Measurements from ENCODE around the gene SCTR.

SCTR gene

DNA sequence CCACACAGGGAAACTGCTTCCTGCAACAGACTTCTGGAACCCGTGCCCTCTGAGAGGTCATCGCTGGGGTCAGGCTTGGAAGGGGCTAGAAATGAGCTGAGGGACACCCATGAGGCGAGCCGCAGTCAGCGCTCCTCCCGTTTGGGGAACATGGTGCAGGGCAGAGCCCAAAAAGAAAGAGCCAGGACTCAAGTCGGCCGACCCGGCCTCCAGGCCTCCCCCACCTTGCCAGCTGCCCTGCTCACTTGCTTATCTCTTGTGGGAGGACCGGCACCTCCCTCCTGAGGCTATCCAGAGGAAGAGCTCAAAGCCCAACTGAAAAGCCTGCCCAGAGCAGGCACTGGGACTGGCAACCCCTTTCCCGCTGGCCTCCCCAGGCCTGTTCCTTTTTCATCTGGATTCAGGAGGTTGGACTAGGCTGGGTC lies 43.6 kb downstream of the SCTR start:
- DNase-seq (ENCODE audit: low read depth): no peak
- H3K4me3 ChIP-seq (ENCODE audit: low read depth, low read length): no peak overlapping the region
- TF ChIP-seq, protein P1, sequence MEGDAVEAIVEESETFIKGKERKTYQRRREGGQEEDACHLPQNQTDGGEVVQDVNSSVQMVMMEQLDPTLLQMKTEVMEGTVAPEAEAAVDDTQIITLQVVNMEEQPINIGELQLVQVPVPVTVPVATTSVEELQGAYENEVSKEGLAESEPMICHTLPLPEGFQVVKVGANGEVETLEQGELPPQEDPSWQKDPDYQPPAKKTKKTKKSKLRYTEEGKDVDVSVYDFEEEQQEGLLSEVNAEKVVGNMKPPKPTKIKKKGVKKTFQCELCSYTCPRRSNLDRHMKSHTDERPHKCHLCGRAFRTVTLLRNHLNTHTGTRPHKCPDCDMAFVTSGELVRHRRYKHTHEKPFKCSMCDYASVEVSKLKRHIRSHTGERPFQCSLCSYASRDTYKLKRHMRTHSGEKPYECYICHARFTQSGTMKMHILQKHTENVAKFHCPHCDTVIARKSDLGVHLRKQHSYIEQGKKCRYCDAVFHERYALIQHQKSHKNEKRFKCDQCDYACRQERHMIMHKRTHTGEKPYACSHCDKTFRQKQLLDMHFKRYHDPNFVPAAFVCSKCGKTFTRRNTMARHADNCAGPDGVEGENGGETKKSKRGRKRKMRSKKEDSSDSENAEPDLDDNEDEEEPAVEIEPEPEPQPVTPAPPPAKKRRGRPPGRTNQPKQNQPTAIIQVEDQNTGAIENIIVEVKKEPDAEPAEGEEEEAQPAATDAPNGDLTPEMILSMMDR (conservative IDR thresholded peaks at IDR 0.05; ENCODE audit: low read depth, low read length): no peak

DNA sequence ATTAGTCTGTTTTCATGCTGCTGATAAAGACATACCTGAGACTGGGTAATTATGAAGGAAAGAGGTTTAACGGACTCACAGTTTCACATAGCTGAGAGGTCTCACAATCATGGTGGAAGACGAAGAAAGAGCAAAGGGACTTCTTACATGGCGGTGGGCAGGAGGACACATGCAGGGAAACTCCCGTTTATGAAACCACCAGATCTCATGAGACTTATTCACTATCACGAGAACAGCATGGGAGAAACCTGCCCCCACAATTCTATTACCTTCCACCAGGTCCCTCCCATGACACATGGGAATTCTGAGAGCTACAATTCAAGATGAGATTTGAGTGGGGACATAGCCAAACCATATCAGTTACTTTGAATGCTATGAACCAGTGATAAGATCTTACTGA lies 44.1 kb downstream of the SCTR start:
- no peak overlapping the region for H3K4me3 ChIP-seq (ENCODE audit: low read depth, low read length)
- TF ChIP-seq, protein P1 (conservative IDR thresholded peaks at IDR 0.05; ENCODE audit: low read depth, low read length): no peak
- DNase-seq (ENCODE audit: low read depth): no peak

DNA sequence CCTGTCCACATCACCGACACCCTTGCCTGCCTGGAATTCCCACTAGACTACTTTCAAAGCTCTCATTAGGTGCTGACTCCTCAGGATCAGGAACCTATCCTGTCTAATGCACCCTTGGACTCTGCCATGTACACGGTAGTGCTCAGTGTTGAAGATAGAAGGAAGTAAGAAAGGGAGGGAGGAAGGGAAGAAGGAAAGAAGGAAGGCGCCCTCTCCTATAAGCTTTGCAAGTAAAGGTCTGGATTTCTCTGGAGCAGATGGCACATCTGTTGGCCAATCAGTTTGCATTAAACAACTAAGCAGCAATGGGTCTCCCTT lies 45.3 kb downstream of the SCTR start:
- H3K4me3 ChIP-seq (ENCODE audit: low read depth, low read length): no peak overlapping the region
- no peak for DNase-seq (ENCODE audit: low read depth)
- TF ChIP-seq, protein P1 (conservative IDR thresholded peaks at IDR 0.05; ENCODE audit: low read depth, low read length): no peak

DNA sequence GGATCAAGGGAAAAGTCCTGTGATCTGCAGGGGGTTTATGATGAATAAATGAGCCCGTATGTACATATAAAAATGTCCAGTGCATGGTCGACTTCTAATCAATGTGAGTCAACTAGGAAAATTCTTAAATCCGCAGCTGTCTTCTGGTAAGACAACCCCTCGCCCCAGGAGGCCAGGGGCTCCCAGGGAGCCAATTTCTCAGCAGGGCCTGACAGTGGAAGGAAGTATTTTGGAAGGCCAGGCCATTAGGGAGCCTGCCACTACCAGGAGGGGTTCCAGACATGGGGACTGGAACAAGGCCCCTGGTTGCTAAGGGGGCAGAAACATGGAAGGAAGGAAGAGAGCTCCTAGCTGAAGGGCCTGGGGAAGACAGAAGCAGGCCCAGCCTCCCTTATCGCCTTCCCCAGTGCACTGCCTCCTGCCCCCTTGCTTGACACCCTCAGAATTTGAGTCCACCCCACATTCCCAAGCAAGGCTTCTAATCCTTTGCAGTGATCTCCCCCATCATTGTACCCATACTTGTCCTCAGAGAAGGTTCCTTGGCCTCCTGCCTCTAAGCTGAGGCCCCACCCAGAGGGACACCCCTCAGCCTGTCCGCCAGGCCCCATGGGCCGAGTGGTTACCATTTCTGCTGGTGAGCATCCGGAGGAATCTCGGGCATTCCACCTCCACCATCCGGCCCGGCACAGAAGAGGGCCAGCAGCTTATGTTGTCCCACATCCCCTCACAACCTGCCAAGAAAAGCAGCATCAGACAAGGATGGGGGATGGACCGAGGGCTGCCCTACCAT lies 45.9 kb downstream of the SCTR start:
- DNase-seq (ENCODE audit: low read depth): no peak

DNA sequence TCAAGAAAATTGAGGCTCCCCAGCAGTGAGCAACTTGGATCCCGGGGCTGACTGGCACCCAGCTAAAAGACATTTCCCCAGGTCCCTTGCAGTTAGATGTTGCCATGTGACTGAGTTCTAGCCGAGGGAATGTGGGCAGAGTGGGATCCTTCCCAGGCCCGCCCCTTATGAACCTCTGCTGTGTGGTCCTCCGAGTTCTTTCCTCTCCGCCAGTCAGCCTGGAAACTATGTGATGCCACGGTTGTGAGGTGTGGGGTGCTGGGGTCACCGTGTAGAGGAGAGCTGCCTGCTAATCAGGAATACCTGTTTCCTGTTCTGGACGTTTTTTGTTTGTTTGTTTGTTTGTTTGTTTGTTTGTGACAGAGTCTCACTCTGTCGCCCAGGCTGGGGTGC lies 47.2 kb downstream of the SCTR start:
- TF ChIP-seq, protein P1 (conservative IDR thresholded peaks at IDR 0.05; ENCODE audit: low read depth, low read length): no peak
- no peak for DNase-seq (ENCODE audit: low read depth)
- no peak overlapping the region for H3K4me3 ChIP-seq (ENCODE audit: low read depth, low read length)

More for the DNA sequence above, 45.9 kb downstream of the SCTR start:
- H3K4me3 ChIP-seq (ENCODE audit: low read depth, low read length): no peak overlapping the region
- TF ChIP-seq, protein P1 (conservative IDR thresholded peaks at IDR 0.05; ENCODE audit: low read depth, low read length): no peak

DNA sequence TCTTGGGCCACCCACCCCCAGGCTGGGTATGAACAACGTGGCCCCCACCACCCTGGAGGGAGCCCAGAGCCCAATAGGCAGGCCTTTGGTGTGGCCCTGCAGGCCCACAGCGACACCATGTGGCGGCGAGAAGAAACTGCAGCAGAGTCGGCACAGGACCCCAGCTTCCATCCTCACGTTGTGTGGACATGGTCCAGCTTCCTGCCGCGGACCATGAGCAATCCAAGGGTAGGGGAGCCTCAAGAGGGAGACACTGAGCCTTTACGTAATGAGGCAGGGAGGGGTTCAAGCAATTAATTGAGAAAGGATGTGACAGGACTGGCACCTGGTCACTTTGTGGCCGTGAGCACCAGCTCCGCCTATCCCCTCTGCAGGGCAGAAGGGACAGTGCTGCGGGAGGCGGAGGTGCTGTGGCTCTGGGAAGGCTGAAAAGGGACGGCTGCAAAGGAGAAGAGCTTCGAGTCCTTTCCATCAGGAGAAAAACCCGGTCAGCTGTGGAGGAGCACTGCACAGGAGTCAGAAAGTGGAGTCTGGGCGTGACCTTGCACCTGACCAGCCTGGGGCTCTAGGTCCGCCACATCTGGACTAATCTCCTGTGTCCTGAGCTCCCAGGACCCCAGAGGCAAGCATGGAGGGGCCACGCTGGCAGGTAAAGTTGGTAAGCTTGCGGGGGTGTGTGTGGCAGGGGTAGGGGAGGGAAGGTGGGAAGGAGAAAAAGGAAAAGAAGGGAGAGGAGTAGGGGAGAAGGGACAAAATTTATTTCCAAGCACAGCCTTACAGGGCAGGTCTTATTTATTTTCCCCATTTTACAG lies 47.8 kb downstream of the SCTR start:
- peak; percentile 85 for DNase-seq (ENCODE audit: low read depth)
- TF ChIP-seq, protein P1 (conservative IDR thresholded peaks at IDR 0.05; ENCODE audit: low read depth, low read length): peak; percentile 93
- no peak overlapping the region for H3K4me3 ChIP-seq (ENCODE audit: low read depth, low read length)
